GM13977 (cell line): ENCODE results near the gene LNX2.

Experiments used
- DNase-seq: peaks from one replicate; pipeline ENCODE4 v3.0.0; 2012; ENCODE audit warnings: low spot score
- CTCF ChIP-seq: IDR thresholded peaks from 2 replicates; pipeline ENCODE4 v1.5.1; 2012; ENCODE audit warnings: mild to moderate bottlenecking, control low read depth; ENCODE audit not compliant: insufficient read depth; ENCODE audit errors: extremely low read depth, missing control alignments
- in situ Hi-C: fragments of 300-500 bp; cut with MboI; formaldehyde crosslinking; loops from one replicate; pipeline ENCODE4 v1.12.0; 2022; ENCODE audit warnings: low sequenced_read_pairs, low pct_unique_long_range_greater_than_20kb, mixed read lengths, inconsistent platforms; ENCODE audit not compliant: unreplicated experiment

LNX2 gene

GRCh38 chr13:27605610-27606200 lies 14.6 kb downstream of the LNX2 start:
- no peak for DNase-seq
- in situ Hi-C loops: no loop called here
- no peak for TF ChIP-seq CTCF

- in situ Hi-C loops: no loop called here
- no peak for DNase-seq
- no peak for TF ChIP-seq CTCF
These were observed 15.2 kb downstream of the LNX2 start for GRCh38 chr13:27605099-27605498.

- no peak for TF ChIP-seq CTCF
- DNase-seq: no peak
- in situ Hi-C loops: no loop called here
These were observed 18.5 kb downstream of the LNX2 start for GRCh38 chr13:27601803-27602202.

GRCh38 chr13:27601208-27601607 lies 19.1 kb downstream of the LNX2 start:
- in situ Hi-C loops: no loop called here
- TF ChIP-seq CTCF: no peak
- DNase-seq: no peak

GRCh38 chr13:27600711-27601110 lies 19.6 kb downstream of the LNX2 start:
- in situ Hi-C loops: no loop called here
- DNase-seq: no peak
- no peak for TF ChIP-seq CTCF

GRCh38 chr13:27599845-27600553 lies 20.3 kb downstream of the LNX2 start:
- in situ Hi-C loops: no loop called here
- no peak for TF ChIP-seq CTCF
- DNase-seq: no peak
